Measurements from ENCODE around the gene PGGT1B.
A peak's percentile ranks its signal among the peaks of the same experiment; 100 is the strongest.

DNA sequence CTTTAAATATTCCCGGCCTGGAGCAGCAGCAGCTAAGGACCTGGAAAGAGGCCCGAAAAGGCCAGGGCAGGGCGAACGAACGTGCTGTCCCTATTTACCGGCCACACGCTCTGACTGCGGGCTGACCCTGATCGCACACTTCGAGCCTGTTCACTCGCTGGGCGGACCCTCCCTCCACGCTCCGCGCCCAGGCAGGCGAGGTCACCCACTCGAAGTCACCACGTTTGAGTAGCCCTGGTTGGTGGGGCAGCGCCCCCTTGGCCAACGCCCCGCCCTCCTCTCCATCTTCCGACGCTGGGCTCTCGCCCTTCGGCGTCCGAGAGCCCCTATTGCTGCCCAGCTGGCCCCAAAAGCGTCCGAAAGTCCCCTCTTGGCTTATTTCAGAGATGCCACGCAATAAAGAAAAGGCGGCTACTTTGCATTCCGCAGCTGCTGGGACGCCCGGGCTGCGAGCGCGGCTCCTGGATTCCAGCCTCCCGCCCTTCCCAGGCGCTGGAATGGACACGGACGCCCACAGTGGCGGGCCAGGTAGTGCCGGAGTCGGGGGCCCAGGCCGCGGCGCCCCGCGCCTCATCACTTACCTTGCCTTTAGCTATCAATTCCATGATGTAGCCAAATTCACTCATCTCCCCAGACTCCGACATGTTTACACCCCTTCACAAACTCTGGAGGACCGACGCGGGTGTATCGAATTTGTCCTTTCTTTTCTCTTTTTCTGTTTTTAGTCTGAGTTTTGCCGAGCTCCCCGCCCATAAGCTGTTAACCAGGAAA lies 83.1 kb downstream of the PGGT1B start:
- TF ChIP-seq, protein P1, sequence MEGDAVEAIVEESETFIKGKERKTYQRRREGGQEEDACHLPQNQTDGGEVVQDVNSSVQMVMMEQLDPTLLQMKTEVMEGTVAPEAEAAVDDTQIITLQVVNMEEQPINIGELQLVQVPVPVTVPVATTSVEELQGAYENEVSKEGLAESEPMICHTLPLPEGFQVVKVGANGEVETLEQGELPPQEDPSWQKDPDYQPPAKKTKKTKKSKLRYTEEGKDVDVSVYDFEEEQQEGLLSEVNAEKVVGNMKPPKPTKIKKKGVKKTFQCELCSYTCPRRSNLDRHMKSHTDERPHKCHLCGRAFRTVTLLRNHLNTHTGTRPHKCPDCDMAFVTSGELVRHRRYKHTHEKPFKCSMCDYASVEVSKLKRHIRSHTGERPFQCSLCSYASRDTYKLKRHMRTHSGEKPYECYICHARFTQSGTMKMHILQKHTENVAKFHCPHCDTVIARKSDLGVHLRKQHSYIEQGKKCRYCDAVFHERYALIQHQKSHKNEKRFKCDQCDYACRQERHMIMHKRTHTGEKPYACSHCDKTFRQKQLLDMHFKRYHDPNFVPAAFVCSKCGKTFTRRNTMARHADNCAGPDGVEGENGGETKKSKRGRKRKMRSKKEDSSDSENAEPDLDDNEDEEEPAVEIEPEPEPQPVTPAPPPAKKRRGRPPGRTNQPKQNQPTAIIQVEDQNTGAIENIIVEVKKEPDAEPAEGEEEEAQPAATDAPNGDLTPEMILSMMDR (IDR thresholded peaks at IDR 0.05; ENCODE audit: insufficient read depth, low read depth, low read length): no peak
- TF ChIP-seq EZH2 (IDR thresholded peaks at IDR 0.05; ENCODE audit: insufficient read depth, low read length): peak; percentile 81
